Measurements from ENCODE around the gene GNAS.
"Not testable (repeated sequence)": the region's sequence is repeated elsewhere in the genome, so short reads cannot be mapped to it uniquely, and the experiment has no call there.

GNAS gene

DNA sequence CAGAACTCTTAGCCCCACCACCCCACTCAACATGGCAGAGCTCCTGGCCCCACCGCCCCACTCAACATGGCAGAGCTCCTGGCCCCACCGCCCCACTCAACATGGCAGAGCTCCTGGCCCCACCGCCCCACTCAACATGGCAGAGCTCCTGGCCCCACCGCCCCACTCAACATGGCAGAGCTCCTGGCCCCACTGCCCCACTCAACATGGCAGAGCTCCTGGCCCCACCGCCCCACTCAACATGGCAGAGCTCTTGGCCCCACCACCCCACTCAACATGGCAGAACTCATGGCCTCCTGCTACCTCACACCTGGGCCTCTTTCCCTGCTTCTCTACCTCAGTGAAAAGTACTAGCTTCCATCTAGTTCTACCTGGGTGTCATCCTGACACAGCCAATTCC is 23.7 kb upstream of the GNAS start:
- not testable (repeated sequence) for DNase-seq

DNA sequence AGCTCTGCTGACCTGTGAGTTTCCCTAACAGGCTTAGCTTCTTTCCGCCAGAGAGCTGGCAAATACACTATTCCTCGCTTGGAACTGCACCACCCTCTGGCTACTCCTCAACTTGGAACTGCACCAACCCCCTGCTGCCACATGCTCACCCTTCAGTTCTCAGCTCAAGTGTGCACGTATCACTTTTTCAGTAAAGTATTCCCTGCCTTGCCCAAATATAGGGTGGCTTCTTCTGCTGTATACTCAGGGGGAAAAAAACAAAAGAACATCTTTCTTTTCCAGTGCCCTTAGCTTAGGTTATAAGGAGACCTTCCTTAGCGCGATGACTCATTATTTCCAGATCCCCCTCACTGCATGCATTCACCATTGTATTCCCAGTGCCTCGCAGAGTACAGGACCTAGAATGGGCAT is 23.0 kb upstream of the GNAS start:
- peak; percentile 66 for DNase-seq

DNA sequence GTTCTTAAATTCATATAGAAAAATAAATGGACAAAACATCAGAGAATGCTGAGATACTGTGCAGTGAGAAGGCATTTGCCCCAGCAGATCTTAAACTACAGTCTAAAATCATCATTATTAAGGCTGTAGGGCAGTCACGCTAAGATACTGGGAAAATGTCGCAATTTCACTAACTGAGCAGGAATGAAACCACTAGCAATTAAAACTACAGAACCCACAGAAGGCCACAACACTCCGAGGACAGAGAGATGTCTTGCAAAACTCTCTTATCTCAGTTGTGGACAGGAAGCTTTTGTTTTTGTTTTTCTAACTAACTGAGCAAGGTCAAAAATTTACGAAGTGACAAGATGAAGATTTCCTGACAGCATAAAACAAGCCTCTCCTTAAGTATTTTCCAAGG is 20.1 kb upstream of the GNAS start:
- DNase-seq: no peak

DNA sequence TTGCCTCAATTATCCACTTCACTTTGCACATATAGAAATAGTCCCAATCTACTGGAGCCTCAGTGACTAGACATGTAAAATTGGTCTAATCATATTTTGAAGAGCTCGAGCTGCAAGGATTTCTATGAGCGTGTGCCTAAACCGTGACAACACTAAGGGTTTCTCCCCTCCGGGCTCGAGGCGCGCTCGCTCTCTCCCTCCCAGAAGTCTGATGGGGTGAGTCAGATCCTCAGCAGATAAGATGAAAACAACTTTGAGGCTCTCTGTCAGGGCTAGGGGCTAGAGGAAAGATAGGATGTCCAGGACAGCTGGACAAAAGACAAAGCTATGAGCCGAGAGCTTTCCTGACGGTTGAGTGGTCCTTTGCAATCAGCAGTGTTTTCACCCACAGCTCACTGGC is 18.6 kb upstream of the GNAS start:
- DNase-seq: no peak

DNA sequence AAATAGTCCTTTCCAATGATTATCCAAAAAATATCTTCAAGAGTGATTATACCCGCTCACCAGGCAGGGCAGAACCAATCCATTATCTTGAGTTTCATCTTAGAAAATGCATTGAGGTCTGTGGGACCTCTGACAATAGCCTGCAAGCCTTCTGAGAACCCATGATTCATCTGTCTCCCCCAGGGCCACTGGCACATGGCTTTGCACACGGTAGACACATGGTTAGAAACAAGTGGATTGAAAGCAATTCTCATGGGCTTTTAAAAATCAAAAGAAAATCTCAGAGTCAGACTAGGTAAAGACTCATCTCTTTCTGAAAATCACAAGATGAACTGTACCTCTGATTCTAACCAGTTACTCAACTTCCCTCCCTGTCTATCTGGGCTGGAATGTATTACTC is 17.3 kb upstream of the GNAS start:
- DNase-seq: no peak

DNA sequence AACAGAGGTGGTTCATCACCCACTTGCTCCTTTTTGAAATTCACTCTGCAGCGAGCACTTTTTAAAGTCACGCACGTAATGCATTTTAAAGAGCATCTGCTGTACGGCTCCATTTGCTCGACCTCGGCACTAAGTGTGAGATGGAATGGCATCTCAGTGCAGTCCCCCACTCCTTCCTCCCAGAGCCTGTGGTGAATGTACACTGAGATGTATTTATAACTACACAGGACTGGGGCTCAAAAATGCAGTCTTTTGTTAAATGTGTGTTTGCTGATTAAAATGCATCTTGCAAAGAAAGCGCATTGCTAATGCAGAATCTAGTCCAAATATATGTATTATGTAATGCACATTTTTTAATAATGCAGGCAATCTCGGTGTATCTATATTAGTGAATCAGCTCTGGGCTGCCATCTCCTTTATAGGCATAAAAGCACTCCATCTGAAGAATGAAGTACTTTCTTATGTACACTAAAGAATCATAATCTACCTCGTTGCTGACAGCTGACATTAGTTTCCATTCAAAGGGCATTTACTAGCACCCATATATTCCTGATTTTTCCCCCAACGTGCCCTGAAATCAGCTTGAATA is 15.8 kb upstream of the GNAS start:
- no peak for DNase-seq

DNA sequence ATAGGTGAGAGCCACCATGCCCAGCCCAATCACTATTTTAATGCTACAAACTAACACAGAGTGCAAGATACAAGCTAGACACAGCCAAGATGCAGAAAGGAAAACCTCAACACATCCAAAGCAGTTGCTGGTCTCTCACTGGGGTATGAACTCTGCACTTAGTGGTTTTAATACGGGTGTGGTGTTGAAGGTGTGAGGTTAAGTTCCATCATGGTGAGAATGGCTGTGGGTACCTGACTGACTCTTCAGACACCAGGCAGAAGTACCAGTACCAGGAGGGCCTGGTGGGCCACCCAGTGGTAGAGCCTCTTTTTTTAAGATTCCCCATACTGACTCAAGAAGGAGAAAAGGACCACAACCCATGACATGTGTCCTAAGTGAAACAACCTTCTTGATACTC is 14.8 kb upstream of the GNAS start:
- DNase-seq: no peak

DNA sequence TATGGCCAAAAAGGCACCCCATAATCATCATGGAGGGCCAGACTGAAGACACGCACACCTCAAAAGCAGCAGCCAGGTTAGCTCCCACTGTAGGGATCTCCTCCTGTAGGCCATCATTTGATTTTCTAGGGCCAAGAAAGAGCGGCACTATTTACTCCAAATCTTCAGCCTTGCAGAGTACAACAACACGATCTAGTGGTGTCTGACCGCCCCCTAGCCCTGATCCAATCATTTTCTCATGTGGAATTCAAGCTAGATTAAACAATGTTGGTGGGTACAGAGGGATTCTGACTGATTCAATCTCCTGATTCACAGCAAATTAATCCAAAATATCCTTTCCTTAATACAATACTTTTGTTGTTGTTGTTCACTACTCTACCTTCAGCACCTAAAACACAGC is 14.3 kb upstream of the GNAS start:
- DNase-seq: no peak

DNA sequence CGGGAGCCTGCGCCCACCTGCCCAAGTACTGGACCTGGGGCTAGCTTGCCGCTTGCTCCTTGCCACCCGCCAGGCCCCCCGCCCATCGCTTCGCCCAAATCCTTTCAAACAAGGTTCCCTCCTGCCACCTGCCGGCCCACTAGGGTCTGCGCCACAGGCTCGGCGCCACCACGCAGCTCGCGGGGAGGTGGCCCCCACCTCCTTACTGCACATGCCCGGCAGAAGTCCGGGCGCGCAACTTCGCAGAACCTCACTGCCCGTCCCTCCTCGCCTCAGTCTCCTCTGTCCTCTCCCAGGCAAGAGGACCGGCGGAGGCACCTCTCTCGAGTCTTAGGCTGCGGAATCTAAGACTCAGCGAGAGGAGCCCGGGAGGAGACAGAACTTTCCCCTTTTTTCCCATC is 13.0 kb upstream of the GNAS start:
- peak; percentile 79 for DNase-seq

DNA sequence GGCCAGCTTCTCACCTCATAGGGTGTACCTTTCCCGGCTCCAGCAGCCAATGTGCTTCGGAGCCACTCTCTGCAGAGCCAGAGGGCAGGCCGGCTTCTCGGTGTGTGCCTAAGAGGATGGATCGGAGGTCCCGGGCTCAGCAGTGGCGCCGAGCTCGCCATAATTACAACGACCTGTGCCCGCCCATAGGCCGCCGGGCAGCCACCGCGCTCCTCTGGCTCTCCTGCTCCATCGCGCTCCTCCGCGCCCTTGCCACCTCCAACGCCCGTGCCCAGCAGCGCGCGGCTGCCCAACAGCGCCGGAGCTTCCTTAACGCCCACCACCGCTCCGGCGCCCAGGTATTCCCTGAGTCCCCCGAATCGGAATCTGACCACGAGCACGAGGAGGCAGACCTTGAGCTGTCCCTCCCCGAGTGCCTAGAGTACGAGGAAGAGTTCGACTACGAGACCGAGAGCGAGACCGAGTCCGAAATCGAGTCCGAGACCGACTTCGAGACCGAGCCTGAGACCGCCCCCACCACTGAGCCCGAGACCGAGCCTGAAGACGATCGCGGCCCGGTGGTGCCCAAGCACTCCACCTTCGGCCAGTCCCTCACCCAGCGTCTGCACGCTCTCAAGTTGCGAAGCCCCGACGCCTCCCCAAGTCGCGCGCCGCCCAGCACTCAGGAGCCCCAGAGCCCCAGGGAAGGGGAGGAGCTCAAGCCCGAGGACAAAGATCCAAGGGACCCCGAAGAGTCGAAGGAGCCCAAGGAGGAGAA is 12.3 kb upstream of the GNAS start:
- no peak for DNase-seq

DNA sequence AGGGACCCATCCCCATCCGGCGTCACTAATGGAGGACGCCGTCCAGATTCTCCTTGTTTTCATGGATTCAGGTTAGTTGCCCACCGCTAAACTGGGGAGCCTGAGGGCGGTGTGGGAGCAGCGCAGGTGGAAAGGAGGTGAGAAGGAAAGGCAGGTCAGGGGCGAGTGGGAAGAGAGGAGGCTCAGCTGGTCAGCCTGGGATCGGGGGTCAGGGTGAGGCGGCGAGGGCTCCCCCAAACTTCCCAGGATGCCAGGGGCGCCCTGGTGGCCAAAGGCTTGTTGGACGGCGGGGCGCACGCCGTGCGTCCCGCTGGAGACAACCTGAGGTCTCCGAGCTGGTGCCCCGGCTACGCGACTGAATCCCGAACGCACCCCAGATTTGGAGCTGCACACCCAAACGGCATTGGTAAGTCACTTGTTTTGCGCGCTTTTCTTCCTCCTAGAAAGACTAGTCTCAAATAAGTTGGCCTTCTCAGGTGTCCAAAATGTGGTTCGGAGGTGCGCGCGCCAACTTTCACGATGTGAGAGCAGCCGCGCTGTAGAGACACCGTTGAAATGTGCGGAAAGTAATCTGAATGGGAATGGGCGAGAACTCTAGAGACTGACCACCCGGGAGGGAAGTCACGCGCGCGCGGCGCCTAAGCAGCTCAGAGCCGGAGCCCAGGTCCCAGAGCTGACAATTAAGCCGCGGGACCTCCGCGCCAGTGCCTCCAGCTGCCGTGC is 11.5 kb upstream of the GNAS start:
- DNase-seq: no peak

DNA sequence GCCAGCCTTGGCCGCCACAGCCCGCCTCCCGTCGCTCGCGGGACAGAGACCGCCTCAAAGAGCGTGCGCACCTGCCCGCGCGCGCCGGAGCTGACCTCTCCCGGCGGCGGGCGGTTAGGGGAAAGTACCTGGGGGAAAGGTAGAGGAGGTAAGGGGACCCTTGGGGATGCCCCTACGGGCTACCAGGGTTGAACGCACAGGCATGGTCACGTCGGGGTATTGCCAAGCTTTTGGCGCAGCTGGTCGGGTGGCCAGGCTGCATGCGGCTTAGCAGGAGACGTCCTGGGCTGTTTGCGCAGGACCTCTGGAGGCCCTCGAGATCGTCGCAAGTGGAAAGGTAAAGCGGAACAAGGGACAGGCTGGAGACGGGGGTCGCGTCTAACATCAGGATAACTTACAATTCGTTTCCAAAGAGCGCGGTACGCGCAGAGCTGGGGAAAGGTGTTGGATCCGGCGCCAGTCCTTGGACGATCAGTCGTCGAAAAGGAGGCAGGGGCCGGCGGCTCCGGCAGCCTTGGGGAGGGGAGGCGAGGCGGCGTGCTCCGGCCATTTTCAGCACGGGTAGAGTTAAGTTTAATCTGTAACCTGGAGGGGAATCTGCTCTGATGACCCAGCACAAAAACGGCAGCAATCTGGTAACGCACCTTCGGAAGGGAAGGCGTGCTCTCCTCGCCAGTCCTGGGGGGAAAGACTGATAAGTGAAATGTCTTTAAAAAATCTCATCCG is 10.8 kb upstream of the GNAS start:
- no peak for DNase-seq

DNA sequence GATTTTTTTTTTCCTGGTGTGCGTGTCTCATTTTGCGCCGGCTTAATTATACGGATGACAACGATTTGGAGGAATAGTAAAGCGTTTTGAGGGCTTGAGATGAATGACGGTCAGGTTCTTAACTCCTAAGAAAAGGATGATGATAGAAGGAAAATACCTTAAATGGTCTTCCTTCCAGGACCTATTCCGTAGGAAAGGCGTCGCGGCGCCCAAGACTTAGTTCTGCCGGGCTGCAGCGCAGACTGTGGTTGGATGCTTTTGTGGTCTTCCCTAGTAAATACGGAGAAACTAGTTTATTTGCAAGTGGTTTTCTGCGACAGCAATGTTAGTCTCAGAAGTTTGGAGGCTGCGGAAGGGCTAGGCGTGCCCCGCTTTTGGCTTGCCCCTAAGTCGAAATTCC is 10.2 kb upstream of the GNAS start:
- no peak for DNase-seq

DNA sequence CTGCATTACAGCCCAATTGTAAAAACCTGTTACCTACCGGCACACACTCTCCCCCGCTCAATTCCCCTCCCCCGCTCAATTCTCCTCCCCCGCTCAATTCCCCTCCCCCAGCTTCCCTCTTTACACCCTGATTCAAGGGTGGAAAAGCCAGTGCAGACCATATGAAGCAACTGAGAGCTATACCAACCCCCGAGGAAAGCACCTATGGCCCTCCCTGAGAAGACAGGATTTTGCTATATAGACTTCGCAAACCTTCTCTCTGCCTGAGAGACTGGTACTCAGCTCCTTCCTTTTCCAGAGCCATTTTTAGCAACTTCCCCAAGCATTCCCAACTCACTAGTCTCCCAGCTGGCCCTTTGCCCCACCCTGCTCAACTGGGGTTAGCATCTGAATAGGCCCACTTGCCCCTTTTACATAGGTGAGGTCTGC is 9.4 kb upstream of the GNAS start:
- DNase-seq: no peak

DNA sequence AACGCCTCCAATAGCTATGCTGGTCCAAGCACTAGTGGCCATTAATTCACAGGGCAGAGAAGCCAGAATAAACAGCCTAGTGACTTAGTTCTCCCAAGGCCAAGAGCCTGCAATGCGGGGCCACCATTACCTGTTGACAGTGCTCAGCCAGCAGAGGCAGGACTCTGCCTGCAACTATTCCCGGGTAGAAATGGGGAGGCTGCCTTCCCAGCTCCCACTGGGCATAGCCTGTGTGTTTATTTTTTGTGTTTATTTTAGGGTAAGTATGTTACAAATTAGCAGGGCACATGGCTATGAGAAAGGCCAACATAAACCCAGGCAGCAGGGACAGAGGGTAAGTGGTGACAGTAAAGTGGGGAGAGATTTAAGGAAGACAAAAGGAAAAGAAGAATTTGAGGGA is 6.8 kb upstream of the GNAS start:
- DNase-seq: no peak

DNA sequence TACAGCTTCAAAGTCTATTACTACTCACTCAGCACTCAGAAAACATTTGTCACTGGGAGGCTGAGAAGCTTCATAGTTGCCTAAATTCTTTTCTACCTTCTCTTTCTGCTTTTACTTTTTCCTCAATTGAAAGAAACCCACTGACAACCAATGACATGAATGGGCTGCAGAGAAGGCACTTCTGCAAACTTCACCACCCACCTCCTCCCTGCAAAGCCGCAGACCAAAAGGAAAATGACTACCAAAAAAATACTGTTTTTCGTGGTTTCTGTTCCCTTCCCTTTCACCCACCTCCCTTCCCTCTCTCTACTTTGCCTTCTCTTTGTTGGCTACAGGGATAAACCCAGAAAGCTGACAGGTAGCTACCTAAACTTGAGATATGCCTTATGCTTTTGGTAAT is 5.1 kb upstream of the GNAS start:
- DNase-seq: no peak

DNA sequence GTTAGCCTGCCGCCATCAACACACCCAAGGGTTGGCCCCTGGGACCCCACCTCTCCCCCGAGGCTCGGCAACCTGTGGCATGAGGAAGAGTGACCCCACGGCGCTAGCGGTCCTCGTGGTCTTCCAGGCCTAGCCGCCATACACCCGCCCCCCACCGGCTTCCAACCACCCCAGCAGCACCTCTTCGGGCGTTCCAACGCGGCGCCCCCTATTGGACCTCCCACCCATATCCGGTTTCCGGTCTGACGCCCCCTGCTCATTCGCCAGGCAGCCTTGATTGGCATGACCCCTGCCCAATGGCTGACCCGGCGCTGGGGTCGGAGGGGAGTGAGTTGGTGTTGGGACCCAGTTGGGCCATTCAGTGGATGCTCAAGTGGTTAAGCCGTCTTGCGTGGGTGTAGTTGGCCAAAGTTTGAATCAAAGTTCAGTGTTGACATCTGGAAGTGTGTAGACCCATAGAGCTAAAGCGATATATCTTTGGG is 1.8 kb upstream of the GNAS start, which contains the start of gene GNAS-AS1:
GNAS-AS1 (minus strand) TSS at position 210 of the 482 bp plus-strand sequence.
- peak; percentile 91 for DNase-seq

DNA sequence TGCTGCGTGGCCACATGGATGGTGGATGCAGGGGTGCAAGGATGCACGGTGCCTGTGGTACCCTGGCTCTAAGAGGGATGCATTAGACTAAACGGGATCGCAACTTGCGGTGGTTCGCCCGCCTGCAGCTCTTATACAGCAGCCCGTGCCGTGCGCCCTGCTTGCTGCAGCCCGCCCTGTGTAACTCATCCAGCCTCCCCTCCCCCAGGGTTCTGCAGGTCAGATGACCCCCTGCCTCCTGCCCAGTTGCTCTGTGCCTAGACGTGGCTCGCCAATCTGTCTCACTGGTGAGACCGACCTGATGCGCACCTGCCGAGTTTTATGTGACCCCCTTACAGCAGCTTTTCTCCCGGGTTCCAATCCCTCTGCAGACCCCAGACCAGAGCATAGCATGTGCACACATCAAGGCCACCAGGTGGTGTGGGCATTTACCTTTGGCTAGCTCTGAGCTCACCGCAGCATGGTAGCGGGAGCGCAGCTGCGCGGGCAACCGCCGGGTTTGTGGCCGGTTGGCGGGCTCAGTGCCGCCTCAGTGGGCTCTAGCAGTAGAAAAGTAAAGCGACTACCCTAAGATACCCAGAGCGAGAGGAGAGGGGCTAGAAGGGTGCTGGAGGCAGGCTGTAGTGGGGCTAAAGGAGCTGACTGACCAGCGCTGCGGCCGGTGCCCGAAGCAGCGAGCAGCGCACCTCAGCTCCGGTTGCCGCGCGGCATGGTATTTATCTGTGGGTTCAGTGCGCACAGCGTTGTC is 1.1 kb upstream of the GNAS start:
- no peak for DNase-seq

DNA sequence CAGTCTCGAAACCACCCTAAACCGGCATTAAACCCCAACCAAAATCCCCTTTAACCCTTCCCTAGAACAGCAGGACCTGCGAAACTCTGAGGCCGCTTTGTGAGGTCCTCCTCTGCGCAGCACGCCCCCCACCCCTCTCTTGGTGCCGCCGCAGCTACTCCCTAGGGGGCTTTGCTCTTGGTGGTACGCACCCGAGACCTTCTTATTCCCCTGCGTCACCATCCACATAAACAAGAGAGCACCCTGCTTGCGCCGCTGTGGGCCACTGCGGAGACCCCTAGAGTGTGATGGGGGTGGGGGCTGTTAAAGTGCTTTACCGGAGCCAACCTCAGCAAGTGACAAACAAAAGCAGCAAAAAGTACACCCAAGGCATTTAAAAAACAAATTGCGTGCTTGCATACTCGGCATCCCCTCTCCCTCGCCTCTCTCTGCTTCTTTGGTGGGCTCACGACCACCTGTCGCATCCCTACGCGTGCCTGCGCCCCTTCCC is 502 bp upstream of the GNAS start:
- DNase-seq: no peak

DNA sequence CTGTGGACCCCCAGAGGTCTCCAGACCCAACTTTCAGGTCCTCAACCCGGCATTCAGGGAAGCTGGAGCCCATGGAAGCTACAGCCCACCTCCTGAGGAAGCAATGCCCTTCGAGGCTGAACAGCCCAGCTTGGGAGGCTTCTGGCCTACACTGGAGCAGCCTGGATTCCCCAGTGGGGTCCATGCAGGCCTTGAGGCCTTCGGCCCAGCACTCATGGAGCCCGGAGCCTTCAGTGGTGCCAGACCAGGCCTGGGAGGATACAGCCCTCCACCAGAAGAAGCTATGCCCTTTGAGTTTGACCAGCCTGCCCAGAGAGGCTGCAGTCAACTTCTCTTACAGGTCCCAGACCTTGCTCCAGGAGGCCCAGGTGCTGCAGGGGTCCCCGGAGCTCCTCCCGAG is 950 bp downstream of the GNAS start:
- no peak for DNase-seq

DNA sequence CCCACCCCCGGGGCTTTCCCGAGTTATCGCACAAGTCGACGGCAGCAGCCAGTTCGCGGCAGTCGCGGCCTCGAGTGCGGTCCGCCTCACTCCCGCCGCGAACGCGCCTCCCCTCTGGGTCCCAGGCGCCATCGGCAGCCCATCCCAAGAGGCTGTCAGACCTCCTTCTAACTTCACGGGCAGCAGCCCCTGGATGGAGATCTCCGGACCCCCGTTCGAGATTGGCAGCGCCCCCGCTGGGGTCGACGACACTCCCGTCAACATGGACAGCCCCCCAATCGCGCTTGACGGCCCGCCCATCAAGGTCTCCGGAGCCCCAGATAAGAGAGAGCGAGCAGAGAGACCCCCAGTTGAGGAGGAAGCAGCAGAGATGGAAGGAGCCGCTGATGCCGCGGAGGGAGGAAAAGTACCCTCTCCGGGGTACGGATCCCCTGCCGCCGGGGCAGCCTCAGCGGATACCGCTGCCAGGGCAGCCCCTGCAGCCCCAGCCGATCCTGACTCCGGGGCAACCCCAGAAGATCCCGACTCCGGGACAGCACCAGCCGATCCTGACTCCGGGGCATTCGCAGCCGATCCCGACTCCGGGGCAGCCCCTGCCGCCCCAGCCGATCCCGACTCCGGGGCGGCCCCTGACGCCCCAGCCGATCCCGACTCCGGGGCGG is 1.6 kb downstream of the GNAS start:
- no peak for DNase-seq

Measured in left hindlimb (tissue), 1 donor.